KBM-7 (cell line): ENCODE results near the gene CAMKMT.

Source experiments
- DNase-seq: peaks from one replicate; pipeline ENCODE4 v3.0.0-alpha.2; 2015
- in situ Hi-C: fragments of 300-500 bp; cut with MboI; formaldehyde crosslinking; loops from 2 replicates; pipeline ENCODE4 v1.14.3; 2020; ENCODE audit warnings: low sequenced_read_pairs, low pct_unique_long_range_greater_than_20kb, mixed read lengths

The CAMKMT gene

GRCh38 chr2:44535376-44535775 lies 173.6 kb downstream of the CAMKMT start:
- in situ Hi-C loops, result no loop called here
- DNase-seq, result no peak

GRCh38 chr2:44537264-44537663 lies 175.5 kb downstream of the CAMKMT start:
- in situ Hi-C loops, result no loop called here
- no peak for DNase-seq

GRCh38 chr2:44542520-44542919 lies 180.8 kb downstream of the CAMKMT start:
- peak; percentile 7 for DNase-seq
- in situ Hi-C loops, result no loop called here

GRCh38 chr2:44543773-44544725 lies 182.3 kb downstream of the CAMKMT start:
- in situ Hi-C loops, result no loop called here
- no peak for DNase-seq

- no peak for DNase-seq
- in situ Hi-C loops, result no loop called here
Observed at GRCh38 chr2:44545005-44545404, 183.3 kb downstream of the CAMKMT start.

- no peak for DNase-seq
- in situ Hi-C loops, result no loop called here
Observed at GRCh38 chr2:44546459-44547127, 184.8 kb downstream of the CAMKMT start.

GRCh38 chr2:44547718-44548117 lies 186.0 kb downstream of the CAMKMT start:
- DNase-seq, result no peak
- in situ Hi-C loops, result no loop called here

- DNase-seq, result no peak
- in situ Hi-C loops, result no loop called here
Observed at GRCh38 chr2:44548221-44549098, 186.7 kb downstream of the CAMKMT start.

- in situ Hi-C loops, result no loop called here
- DNase-seq, result no peak
Observed at GRCh38 chr2:44549099-44549471, 187.3 kb downstream of the CAMKMT start.

GRCh38 chr2:44549856-44550255 lies 188.1 kb downstream of the CAMKMT start:
- in situ Hi-C loops, result no loop called here

GRCh38 chr2:44550561-44550960 lies 188.8 kb downstream of the CAMKMT start:
- DNase-seq, result no peak
- in situ Hi-C loops, result no loop called here

More at GRCh38 chr2:44549856-44550255, 188.1 kb downstream of the CAMKMT start:
- no peak for DNase-seq

- in situ Hi-C loops, result no loop called here
- DNase-seq, result no peak
Observed at GRCh38 chr2:44551497-44551896, 189.8 kb downstream of the CAMKMT start.

GRCh38 chr2:44553456-44553855 lies 191.7 kb downstream of the CAMKMT start:
- in situ Hi-C loops, result no loop called here
- no peak for DNase-seq

- in situ Hi-C loops, result no loop called here
- DNase-seq, result no peak
Observed at GRCh38 chr2:44555700-44556099, 194.0 kb downstream of the CAMKMT start.

- DNase-seq, result no peak
- in situ Hi-C loops, result no loop called here
Observed at GRCh38 chr2:44559108-44559507, 197.4 kb downstream of the CAMKMT start.

GRCh38 chr2:44560352-44560751 lies 198.6 kb downstream of the CAMKMT start:
- DNase-seq, result peak; percentile 18
- in situ Hi-C loops, result no loop called here

- in situ Hi-C loops, result no loop called here
- no peak for DNase-seq
Observed at GRCh38 chr2:44560941-44561340, 199.2 kb downstream of the CAMKMT start.

GRCh38 chr2:44562737-44563136 lies 201.0 kb downstream of the CAMKMT start:
- in situ Hi-C loops, result no loop called here
- no peak for DNase-seq

GRCh38 chr2:44564752-44565151 lies 203.0 kb downstream of the CAMKMT start:
- in situ Hi-C loops, result no loop called here
- no peak for DNase-seq
